Measurements from ENCODE around the gene SHOX.
A peak's percentile ranks its signal among the peaks of the same experiment; 100 is the strongest.
"Not testable (repeated sequence)": the region's sequence is repeated elsewhere in the genome, so short reads cannot be mapped to it uniquely, and the experiment has no call there.

The SHOX gene

DNA sequence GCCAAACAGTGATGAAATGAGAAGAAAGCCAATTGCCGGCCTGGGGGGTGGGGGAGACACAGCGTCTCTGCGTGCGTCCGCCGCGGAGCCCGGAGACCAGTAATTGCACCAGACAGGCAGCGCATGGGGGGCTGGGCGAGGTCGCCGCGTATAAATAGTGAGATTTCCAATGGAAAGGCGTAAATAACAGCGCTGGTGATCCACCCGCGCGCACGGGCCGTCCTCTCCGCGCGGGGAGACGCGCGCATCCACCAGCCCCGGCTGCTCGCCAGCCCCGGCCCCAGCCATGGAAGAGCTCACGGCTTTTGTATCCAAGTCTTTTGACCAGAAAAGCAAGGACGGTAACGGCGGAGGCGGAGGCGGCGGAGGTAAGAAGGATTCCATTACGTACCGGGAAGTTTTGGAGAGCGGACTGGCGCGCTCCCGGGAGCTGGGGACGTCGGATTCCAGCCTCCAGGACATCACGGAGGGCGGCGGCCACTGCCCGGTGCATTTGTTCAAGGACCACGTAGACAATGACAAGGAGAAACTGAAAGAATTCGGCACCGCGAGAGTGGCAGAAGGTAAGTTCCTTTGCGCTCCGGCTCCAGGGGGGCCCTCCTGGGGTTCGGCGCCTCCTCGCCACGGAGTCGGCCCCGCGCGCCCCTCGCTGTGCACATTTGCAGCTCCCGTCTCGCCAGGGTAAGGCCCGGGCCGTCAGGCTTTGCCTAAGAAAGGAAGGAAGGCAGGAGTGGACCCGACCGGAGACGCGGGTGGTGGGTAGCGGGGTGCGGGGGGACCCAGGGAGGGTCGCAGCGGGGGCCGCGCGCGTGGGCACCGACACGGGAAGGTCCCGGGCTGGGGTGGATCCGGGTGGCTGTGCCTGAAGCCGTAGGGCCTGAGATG lies at the start of gene SHOX:
Gene SHOX (plus strand): TSS at position 180 of the 885 bp plus-strand sequence. CDS start 107 bp downstream, at position 287.
- peak; percentile 97 for DNase-seq (ENCODE audit: low read depth)

DNA sequence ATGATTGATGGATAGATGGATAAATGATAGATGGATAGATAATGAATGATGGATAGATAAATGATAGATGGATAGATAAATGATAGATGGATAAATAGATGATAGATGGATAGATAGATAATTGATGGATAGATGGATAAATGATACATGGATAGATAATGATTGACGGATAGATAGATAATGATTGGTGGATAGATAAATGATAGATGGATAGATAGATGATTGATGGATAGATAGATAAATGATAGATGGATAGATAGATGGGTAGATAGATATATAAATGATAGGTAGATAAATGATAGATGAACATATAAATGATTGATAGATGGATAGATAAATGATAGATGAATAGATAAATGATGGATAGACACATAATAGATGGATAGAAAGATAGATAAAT lies 49.5 kb upstream of the SHOX start:
- DNase-seq (ENCODE audit: low read depth) = no peak

DNA sequence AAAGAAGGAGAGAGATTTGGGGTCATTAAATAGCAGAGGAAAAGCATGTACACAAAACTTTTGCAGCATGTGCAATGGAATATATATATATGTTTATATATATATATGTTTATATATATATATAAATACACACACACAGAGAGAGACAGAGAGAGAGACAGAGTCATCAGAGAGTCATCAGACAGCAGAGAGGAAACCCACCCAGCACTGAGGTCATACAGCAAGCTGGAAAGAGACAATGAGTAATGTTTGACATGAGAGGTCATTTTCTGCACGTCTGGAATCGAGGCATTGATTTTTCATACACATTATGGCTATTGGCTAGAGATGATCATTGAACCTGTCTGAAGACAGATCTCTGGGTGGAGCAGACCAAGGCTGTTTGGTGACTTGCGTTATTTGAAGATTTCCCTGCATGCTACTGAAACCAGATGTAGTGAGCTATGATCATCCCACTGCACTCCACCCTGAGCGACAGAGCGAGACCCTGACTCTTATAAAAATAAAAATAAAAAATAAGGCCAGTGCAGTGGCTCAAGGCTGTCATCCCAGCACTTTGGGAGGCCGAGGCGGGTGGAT lies 48.8 kb upstream of the SHOX start:
- peak; percentile 38 for DNase-seq (ENCODE audit: low read depth)

DNA sequence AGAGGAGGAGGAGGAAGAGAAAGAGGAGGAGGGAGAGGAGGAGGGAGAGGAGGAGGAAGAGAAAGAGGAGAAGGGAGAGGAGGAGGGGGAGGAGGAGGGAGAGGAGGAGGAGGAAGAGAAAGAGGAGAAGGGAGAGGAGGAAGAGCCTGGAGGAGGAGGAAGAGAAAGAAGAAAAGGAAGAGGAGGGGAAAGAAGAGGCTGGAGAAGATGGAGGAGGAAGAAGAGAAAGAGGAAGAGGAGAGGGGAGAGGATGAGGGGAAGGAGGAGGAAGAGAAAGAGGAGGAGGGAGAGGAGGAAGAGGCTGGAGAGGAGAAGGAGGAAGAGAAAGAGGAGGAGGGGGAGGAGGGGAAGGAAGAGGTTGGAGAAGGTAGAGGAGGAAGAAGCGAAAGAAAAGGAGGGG lies 46.0 kb upstream of the SHOX start:
- DNase-seq (ENCODE audit: low read depth) = no peak

DNA sequence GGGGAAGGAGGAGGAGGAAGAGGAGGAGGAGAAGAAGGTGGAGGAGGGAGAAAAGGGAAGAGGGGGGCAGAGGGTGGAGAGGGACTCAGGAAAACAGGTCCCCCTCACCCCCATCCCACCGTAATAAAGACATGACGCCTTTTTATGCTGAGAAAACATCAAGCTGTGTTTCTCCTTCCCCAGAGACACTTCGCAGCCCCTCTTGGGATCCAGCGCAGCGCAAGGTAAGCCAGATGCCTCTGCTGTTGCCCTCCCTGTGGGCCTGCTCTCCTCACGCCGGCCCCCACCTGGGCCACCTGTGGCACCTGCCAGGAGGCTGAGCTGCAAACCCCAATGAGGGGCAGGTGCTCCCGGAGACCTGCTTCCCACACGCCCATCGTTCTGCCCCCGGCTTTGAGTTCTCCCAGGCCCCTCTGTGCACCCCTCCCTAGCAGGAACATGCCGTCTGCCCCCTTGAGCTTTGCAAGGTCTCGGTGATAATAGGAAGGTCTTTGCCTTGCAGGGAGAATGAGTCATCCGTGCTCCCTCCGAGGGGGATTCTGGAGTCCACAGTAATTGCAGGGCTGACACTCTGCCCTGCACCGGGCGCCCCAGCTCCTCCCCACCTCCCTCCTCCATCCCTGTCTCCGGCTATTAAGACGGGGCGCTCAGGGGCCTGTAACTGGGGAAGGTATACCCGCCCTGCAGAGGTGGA lies 45.3 kb upstream of the SHOX start:
- no peak for DNase-seq (ENCODE audit: low read depth)

DNA sequence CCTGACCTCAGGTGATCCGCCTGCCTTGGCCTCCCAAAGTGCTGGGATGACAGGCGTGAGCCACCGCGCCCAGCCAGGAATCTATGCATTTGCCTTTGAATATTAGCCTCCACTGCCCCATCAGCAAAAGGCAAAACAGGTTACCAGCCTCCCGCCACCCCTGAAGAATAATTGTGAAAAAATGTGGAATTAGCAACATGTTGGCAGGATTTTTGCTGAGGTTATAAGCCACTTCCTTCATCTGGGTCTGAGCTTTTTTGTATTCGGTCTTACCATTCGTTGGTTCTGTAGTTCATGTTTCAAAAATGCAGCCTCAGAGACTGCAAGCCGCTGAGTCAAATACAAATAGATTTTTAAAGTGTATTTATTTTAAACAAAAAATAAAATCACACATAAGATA lies 44.2 kb upstream of the SHOX start:
- peak; percentile 65 for DNase-seq (ENCODE audit: low read depth)

DNA sequence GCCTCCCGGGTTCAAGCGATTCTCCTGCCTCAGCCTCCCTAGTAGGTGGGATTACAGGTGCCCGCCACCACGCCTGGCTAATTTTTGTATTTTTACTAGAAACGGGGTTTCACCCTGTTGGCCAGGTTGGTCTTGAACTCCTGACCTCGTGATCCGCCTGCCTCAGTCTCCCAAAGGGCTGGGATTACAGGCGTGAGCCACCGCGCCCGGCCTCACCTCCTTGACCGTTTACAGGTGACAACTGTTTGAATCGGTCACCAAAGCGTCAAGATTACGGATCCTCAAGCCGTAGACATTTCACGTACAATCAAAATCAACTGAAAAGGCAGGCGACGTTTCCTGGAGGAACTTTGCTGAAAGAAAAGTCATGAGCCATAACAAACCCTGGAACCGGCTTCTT lies 41.3 kb upstream of the SHOX start:
- not testable (repeated sequence) for DNase-seq (ENCODE audit: low read depth)

DNA sequence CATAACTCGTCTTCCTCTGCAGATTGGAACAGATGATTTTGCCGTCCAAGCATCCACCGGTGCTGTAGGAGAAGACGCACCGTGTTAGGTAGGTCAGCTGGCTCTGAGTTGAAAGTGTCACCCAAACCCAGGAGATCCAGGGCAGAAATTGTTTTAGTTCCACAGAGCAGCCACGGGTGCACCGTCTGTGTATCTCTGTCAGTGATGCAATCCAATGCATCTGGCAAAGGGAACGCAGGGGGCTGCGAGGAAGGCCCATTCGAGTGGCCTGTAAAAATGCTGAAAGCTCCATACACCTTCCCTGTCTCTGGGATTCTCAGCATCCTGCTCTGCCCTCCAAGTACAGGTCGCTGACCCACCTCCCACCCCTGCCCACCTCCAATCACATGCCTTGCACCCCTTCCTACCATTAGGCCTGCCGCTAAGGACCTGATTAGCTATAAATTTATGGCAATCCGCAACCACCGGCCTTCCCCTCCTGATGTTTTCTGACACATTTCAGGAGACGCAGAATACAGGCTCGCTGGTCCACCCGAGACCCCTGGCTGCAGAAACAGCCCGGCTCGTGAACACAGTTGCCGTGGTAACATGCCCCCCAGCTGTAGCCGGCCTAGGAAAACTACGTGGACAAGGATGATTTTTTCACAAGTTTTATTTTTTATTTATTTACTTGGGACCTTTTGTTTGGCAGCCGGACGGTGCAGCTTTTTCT lies 39.7 kb upstream of the SHOX start:
- DNase-seq (ENCODE audit: low read depth) = no peak

DNA sequence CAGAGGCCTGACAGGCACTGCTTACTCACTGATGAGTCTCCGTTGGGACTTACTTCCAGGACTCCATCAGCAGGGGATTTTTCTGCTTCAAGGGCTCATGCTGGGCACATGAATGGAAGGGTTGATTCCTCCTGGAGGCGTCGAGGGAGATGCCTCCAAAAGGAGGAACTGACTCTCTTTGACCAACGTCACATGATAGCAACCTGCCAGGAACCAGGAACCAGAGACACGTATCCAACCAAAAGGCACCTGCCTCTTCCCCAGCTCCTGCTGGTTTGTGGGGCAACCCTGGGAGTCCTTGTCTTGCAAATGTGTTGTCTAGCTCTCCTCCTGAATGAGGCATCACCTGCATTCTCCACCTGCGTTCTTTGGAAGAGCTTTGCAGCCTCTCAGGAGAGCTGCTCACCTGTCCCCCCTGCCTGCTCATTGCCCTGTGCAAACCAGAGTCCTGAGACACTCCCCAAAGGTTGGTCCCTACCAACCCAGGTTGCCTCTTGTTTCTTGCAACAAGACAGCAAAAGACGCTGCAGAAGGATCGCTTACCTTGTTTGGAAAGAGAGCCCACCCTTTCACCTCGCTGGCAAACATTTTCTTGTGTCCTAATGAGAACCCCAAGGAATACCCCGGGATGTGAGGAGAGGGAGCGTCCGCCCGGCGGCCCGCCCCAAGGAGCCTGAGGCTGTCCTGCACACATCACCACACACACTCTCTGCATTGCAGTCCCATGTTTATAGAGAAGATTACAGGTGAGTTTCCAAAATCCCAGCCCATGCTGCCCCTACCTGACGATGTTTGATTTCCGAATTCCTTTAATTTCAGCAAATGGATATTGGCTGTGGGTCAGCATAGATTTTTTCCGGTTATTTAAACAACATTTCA lies 30.5 kb upstream of the SHOX start:
- DNase-seq (ENCODE audit: low read depth) = no peak

DNA sequence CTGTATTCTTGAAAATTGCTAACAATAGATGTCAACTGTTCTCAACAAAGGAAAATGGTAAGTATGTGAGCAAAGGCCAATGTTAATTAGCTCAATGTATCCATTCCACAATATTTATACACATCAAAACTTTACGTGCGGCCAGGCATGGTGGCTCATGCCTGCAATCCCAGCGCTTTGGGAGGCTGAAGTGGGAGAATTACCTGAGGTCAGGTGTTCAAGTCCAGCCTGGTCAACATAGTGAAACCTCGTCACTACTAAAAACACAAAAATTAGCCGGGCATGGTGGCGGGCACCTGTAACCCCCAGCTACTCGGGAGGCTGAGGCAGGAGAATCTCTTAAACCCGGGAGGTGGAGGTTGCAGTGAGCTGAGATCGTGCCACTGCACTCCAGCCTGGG lies 27.6 kb upstream of the SHOX start:
- DNase-seq (ENCODE audit: low read depth) = not testable (repeated sequence)

DNA sequence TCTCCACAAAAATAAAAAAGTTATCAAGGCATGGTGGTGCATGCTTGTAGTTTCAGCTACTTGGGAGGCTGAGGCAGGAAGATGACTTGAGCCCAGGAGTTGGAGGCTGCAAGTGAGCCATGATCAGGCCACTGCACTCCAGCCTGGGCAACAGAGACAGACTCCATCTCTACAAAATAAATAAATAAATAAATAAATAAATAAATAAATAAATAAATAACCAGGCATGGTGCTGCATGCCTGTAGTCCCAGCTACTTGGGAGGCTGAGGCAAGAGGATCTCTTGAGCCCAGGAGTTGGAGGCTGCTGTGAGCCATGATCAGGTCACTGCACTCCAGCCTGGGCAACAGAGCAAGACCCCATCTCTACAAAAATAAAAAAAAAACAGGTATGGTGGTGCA lies 26.0 kb upstream of the SHOX start:
- DNase-seq (ENCODE audit: low read depth) = not testable (repeated sequence)

DNA sequence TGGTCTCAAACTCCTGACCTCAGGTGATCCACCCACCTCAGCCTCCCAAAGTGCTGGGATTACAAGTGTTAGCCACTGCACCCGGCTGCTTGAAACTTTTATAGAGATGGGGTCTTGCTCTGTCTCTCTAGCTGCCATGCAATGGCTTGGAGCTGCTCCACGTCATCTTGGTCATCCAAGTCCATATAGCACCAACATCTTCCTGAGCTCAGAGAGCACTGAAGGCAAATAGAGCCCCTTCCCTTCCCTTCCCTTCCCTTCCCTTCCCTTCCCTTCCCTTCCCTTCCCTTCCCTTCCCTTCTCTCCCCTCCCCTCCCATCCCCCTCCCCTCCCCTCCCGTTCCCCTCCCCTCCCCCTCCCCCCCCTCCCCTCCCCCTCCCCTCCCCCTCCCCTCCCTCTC lies 22.5 kb upstream of the SHOX start:
- not testable (repeated sequence) for DNase-seq (ENCODE audit: low read depth)

DNA sequence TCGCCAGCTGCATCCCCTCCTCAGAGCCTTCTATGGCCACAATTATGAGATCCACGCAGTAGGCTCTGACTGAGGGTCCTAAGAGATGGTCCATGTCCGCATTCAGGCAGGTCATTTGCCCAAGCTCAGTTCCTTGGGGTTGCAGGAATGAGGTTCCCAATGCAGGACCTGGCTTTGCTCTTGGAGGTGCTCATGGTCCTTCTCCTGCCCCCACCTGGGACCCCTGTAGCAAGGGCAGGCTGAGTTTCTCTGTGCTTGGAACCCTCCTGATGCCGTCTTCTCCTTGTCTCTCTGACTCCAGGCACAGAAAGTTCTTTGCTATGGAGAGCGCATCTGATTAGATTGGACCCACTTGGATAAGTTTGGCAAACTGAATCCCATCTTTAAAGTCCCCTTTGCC lies 16.5 kb upstream of the SHOX start:
- no peak for DNase-seq (ENCODE audit: low read depth)

DNA sequence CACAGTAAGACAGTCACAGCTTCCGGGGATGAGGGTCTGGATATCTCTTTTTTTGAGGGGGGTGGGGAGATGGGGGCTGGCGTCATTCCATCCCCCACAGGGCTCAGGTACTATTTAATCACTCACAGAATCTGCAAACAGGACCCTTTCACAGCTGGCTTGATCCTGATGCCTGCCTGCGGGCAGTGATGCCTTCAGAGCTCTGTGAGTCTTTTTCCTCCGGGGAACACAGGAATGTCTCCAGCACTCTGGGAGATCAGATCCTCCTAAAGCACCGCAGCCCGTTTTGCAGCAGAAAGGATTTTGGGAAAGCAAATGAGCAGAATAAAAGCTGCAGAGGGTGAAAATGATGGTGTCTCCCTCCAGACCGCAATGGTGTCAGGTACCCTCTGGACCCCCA lies 13.2 kb upstream of the SHOX start:
- no peak for DNase-seq (ENCODE audit: low read depth)

DNA sequence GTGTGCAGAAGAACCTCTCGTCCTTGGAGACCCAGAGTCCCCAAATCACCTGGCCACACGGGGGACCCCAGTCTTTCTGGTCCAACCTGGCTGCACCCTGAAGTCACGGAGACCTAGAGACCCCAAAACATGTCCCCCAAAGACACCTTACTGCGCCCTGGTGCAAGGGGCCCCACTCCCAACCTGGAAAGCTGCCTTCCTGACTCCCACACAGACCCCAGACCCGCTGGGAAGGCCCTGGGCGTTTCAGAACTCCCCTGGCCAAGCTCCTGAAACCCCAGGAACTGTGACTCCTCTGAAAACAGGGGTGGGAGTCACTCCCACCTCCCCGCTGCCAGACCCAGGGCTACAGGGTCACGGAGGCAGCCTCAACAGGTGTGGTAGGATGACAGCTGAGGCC lies 12.7 kb upstream of the SHOX start:
- DNase-seq (ENCODE audit: low read depth) = no peak

DNA sequence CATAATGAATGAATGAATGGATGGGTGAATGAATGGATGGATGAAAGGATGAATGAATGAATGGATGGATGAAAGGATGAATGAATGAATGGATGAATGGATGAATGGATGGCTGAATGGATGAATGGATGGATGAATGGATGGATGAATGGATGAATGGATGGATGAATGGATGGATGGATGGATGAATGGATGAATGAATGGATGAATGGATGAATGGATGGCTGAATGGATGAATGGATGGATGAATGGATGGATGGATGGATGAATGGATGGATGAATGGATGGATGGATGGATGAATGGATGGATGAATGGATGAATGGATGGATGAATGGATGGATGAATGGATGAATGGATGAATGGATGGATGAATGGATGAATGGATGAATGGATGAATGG lies 12.3 kb upstream of the SHOX start:
- not testable (repeated sequence) for DNase-seq (ENCODE audit: low read depth)

DNA sequence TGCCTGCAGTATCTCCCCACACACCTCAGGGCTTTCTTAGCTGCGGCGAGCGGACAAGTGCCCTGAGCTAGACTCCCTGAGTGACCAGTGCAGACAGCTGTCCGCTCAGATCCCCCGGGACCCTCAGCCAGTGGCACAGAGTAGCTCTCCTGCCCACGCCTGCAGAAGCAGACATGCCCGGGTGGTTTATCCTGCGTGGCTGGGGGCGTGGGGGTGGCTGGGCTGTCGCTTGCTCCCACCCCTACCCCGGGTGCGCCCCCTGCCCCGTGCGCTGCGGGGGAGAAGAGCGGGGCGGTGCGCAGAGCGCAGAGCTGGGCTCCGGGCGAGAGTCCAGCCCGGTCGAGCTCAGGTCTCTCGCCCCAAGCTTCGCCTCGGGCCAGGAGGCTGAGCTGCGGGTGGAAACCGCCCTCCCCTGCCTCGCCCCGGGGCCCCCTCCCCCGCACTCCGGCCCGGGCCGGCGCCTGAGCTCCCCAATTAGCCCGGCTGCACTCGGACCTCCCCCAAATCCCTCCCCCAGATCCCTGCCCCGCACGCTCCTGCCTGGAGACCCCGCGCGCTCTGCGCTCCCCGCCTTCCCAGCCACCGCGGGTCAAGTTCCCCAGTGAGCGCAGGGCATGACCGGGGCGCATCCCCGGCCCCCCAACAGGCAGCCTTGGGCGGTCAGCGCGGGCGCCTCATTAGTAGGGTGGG lies 11.7 kb upstream of the SHOX start:
- DNase-seq (ENCODE audit: low read depth) = no peak

DNA sequence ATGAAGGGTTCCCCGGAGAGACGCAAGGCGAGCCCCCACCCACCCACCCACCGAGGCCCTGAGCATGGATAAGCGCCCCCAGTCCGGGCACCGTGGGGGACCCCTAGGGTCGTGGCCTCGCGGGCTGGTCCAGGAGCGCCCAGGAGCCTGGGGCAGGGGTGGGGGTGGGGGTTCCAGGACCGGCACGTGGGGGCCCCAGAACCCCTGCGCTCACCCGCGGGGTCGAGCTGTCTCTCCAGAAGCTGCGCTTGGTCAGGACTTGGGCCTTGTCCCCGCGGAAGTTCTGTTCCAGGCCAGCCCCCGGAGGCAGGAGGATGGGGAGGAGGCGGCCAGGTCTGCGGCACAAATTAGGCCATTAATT lies 11.2 kb upstream of the SHOX start:
- DNase-seq (ENCODE audit: low read depth) = no peak

DNA sequence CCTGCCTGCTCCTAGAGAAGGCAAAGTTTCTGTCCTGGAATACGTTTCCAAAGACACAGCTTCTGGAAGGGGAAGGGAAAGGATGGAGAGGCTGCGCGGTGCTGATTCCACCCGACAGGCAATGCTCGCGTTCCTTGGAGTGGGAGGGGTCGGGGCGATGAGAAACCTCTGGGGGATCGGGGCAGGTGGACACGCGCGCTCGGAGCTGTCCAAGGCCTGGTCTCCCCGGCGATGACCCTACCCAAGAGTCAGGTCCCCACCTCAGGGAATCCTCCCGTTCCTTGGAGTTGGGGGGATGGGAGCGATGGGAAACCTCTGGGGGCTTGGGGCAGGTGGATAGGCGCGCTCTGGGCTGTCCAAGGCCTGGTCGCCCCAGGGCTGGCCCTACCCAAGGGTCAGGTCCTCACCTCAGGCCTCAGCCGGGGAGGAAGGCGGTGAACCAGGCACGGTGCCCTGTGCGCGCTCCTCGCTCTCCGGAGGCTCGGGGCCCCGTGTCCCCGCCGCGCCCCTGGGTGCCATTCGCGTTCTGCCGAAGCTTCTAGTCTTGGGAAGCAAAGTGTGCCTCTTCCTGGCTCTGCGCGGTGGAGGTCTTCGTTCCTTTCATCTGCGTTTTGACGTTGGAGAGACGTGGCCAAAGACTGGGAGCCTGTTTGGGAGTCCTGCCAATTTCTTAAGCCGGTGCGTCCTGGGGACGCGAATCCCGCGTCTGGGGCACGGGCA lies 10.6 kb upstream of the SHOX start:
- peak; percentile 78 for DNase-seq (ENCODE audit: low read depth)

Data from EH (cell line).